ENCODE measurements around the gene PPP3CA. TPM values are rescaled to one million over a fixed set of nuclear protein-coding genes. Genes with fewer than 3 reads are reported as not detected.

The PPP3CA gene
- total RNA-seq, 1 experiment from 2014 or later: 9.1 TPM

DNA sequence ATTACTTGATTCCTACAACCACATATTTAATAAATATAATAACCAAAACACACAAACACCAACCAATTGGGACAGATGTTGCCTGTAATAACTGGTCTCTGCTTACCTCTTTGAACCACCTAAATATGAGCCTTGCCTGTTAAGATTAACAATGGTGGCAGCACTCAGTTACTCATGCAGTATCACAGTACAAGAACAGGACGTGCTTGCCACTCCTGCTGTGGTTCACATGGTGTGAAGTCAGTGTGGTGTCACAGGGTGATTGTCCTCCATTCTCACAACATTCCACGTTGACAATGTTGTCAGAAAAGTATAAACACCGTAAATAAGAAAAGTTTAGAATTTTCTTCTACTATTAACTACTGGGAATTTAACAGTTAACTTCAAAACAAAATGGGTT, 365.0 kb downstream of the PPP3CA start:
- H3K4me2 ChIP-seq (ENCODE audit: low read depth, low read length, poor library complexity, severe bottlenecking): no peak overlapping the region
- H3K9me2 ChIP-seq (replicated peaks; ENCODE audit: insufficient read depth, low read length): no peaks in the 10 kb centered on the region
- H3K27ac ChIP-seq (ENCODE audit: low read length): no peak overlapping the region
- H2AFZ ChIP-seq (ENCODE audit: low read length): no peak overlapping the region
- no peaks in the 10 kb centered on the region for H4K20me1 ChIP-seq (ENCODE audit: insufficient read depth, low read depth, low read length)
- no peak overlapping the region for H3K4me3 ChIP-seq (ENCODE audit: low read length)
- no peaks in the 10 kb centered on the region for H3K9me3 ChIP-seq (ENCODE audit: low read length)
- no peak for DNase-seq
- no peaks in the 10 kb centered on the region for H3K4me1 ChIP-seq (ENCODE audit: low read length)
- H3K9ac ChIP-seq (ENCODE audit: low read length): no peak overlapping the region
- no peaks in the 10 kb centered on the region for H3K27me3 ChIP-seq (ENCODE audit: low read length)
- no peaks in the 10 kb centered on the region for H3K79me2 ChIP-seq (ENCODE audit: low read length)
- no peaks in the 10 kb centered on the region for H3K36me3 ChIP-seq (ENCODE audit: insufficient read depth, low read length)

DNA sequence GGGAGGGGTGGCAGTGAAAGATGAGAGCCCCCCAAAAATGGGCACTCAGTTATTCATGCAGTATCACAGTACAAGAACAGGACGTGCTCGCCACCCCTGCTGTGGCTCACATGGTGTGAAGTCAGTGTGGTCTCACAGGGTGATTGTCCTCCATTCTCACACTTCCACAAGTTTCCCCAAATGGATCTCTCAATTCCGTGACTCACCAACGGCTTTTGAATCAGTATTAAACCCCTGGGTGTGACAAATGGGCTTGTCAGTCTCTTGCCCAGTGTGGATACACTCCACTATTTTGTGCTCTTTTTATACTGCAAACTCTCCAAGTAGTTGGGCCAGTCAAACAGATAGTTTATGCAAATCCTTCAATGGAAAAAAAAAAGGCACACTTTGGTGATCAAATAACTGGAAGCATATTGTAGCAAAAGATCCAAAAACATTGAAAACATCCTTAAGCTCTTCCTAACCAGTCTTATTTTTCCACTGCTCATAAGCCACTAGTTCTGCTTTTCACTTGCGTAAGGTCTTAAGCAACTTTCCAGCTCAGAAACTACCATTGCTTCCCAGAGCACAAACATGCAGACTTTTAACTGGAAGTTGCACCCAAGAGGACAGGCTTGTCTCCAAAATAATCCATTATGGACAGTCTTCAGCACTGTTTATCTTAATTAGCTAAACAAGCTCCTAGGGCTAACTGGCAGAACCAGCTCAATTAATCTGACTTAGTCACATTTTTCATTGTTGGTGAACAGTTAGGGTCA, 365.7 kb downstream of the PPP3CA start:
- DNase-seq: no peak
- H3K36me3 ChIP-seq (ENCODE audit: insufficient read depth, low read length): no peaks in the 10 kb centered on the region
- no peak overlapping the region for H3K9ac ChIP-seq (ENCODE audit: low read length)
- H3K27ac ChIP-seq (ENCODE audit: low read length): no peak overlapping the region
- H3K4me3 ChIP-seq (ENCODE audit: low read length): no peak overlapping the region
- no peaks in the 10 kb centered on the region for H3K4me1 ChIP-seq (ENCODE audit: low read length)
- H3K4me2 ChIP-seq (ENCODE audit: low read depth, low read length, poor library complexity, severe bottlenecking): no peak overlapping the region
- H3K79me2 ChIP-seq (ENCODE audit: low read length): no peaks in the 10 kb centered on the region
- H3K9me3 ChIP-seq (ENCODE audit: low read length): no peaks in the 10 kb centered on the region
- no peaks in the 10 kb centered on the region for H4K20me1 ChIP-seq (ENCODE audit: insufficient read depth, low read depth, low read length)
- H3K27me3 ChIP-seq (ENCODE audit: low read length): no peaks in the 10 kb centered on the region
- no peaks in the 10 kb centered on the region for H3K9me2 ChIP-seq (replicated peaks; ENCODE audit: insufficient read depth, low read length)
- no peak overlapping the region for H2AFZ ChIP-seq (ENCODE audit: low read length)

DNA sequence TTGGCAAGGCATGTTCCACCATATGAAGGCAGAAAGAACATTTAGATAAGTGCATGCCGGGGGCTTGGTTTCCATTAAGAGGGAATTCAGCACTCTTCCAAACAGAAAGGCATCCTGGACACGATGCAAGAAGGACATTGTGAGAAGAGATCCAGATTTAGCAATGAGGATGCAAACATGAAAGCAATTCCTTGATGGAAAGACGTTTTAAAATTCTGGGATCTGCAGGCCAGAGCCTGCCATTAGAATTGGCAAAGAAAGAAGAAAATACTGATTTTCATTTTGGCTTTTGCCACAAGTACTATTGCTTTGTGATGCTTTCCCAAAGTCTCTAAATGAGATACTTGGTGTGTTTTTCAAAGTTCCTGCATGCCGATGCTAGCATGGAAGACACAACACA, 367.6 kb downstream of the PPP3CA start:
- H3K27me3 ChIP-seq (ENCODE audit: low read length): no peaks in the 10 kb centered on the region
- no peaks in the 10 kb centered on the region for H3K79me2 ChIP-seq (ENCODE audit: low read length)
- no peaks in the 10 kb centered on the region for H3K36me3 ChIP-seq (ENCODE audit: insufficient read depth, low read length)
- H3K9ac ChIP-seq (ENCODE audit: low read length): no peak overlapping the region
- H4K20me1 ChIP-seq (ENCODE audit: insufficient read depth, low read depth, low read length): no peaks in the 10 kb centered on the region
- no peak overlapping the region for H3K4me3 ChIP-seq (ENCODE audit: low read length)
- no peak for DNase-seq
- H3K4me2 ChIP-seq (ENCODE audit: low read depth, low read length, poor library complexity, severe bottlenecking): no peak overlapping the region
- no peak overlapping the region for H2AFZ ChIP-seq (ENCODE audit: low read length)
- H3K4me1 ChIP-seq (ENCODE audit: low read length): no peaks in the 10 kb centered on the region
- no peaks in the 10 kb centered on the region for H3K9me3 ChIP-seq (ENCODE audit: low read length)
- no peaks in the 10 kb centered on the region for H3K9me2 ChIP-seq (replicated peaks; ENCODE audit: insufficient read depth, low read length)
- H3K27ac ChIP-seq (ENCODE audit: low read length): no peak overlapping the region

DNA sequence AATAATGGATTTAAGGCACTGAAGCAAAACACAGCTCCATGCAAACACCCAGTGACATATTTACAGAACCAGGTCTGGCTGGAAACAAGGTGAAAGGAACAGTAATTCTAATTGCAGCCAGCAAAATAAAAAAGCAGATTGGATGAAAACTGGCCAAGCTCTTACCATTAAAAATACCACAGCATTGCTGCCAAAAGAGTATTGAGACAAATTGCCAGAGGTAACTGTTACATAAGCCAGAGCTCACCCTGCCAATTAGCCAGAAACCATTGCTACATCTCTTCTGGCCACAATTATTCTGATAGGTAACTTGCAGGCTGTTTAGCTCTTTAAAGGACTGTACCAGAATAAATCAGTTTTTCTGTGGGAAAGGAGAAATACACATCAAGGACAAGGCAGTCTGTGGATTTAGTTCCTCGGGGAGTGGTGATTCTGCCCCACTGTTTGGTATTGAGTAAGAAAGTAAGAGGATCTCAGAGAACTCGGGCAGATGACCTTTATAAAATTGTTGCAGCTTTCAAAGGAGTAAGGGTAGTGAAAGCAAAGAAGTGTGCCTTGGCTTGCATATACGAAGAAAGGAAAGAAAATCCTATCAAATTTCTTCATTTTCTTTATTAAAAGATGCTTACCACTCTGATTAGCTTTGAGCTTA, 369.5 kb downstream of the PPP3CA start:
- H3K9ac ChIP-seq (ENCODE audit: low read length): no peak overlapping the region
- no peak overlapping the region for H3K27ac ChIP-seq (ENCODE audit: low read length)
- no peaks in the 10 kb centered on the region for H3K9me2 ChIP-seq (replicated peaks; ENCODE audit: insufficient read depth, low read length)
- H2AFZ ChIP-seq (ENCODE audit: low read length): no peak overlapping the region
- H4K20me1 ChIP-seq (ENCODE audit: insufficient read depth, low read depth, low read length): no peaks in the 10 kb centered on the region
- no peaks in the 10 kb centered on the region for H3K4me1 ChIP-seq (ENCODE audit: low read length)
- DNase-seq: no peak
- H3K4me3 ChIP-seq (ENCODE audit: low read length): no peak overlapping the region
- no peak overlapping the region for H3K4me2 ChIP-seq (ENCODE audit: low read depth, low read length, poor library complexity, severe bottlenecking)
- H3K79me2 ChIP-seq (ENCODE audit: low read length): no peaks in the 10 kb centered on the region
- no peaks in the 10 kb centered on the region for H3K36me3 ChIP-seq (ENCODE audit: insufficient read depth, low read length)
- no peaks in the 10 kb centered on the region for H3K9me3 ChIP-seq (ENCODE audit: low read length)
- H3K27me3 ChIP-seq (ENCODE audit: low read length): no peaks in the 10 kb centered on the region

DNA sequence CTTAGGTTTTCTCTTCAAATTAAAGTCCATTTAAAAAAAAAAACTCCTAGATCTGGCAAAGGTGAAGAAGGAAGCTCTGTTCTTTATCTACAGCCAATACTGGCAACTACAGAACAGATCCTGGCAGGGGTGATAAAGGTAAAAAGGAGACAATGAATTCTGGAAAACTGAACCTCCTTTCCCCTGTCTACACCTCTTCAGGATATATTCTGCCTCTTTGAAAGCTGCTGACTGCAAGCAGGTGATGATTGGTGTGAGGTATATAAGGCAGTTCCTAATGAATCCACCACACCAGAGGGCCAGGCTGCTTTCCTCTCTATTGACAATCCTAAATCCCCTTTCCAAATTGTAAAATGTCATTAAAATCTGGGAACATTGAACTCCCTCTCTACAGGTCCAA, 370.1 kb downstream of the PPP3CA start:
- Histone ChIP-seq H3K27me3 (ENCODE audit: low read length) (no peaks in the 10 kb centered on the region), H3K9me3 (ENCODE audit: low read length) (no peaks in the 10 kb centered on the region), H3K4me3 (ENCODE audit: low read length) (no peak overlapping the region), H4K20me1 (ENCODE audit: insufficient read depth, low read depth, low read length) (no peaks in the 10 kb centered on the region), H3K4me2 (ENCODE audit: low read depth, low read length, poor library complexity, severe bottlenecking) (no peak overlapping the region), H3K4me1 (ENCODE audit: low read length) (no peaks in the 10 kb centered on the region), H3K9me2 (replicated peaks; ENCODE audit: insufficient read depth, low read length) (no peaks in the 10 kb centered on the region), H3K27ac (ENCODE audit: low read length) (no peak overlapping the region), H2AFZ (ENCODE audit: low read length) (no peak overlapping the region), H3K79me2 (ENCODE audit: low read length) (no peaks in the 10 kb centered on the region), H3K9ac (ENCODE audit: low read length) (no peak overlapping the region), H3K36me3 (ENCODE audit: insufficient read depth, low read length) (no peaks in the 10 kb centered on the region)
- no peak for DNase-seq

Small RNAs within 50 kb of the gene (small RNA-seq; reads per million reads assigned to genes)
- gene MIR1255A: 0.32 reads per million
- gene MIR8066: not detected

All from Karpas-422 (cell line).